PC-3 (cell line): ENCODE data around the gene ZNF831. TPM values are rescaled to one million over a fixed set of nuclear protein-coding genes. Genes with fewer than 3 reads are reported as not detected.

Experiments
- ATAC-seq: fragments of 200-7000 bp; cut with Tn5 transposase; 2 replicates; pipeline ENCODE4 v1.9.1; 2020; ENCODE audit warnings: mild to moderate bottlenecking, moderate library complexity
- BruUV-seq: library from RNA; stranded (reverse); fragments of 400-500 nt; replicated peaks from 2 replicates; lab custom pipeline; 2021; lab: Mats Ljungman, UMichigan
- CTCF ChIA-PET: fragments of 300-600 bp; sonication (Branson Sonifier 250); formaldehyde crosslinking; loops from one replicate; lab custom pipeline; 2022; ENCODE audit warnings: antibody characterized with exemption; lab: Charles Lee
- POLR2A ChIA-PET: fragments of 300-600 bp; sonication (Branson Sonifier 250); formaldehyde crosslinking; loops from one replicate; lab custom pipeline; 2022; ENCODE audit warnings: antibody characterized with exemption; ENCODE audit not compliant: unreplicated experiment; lab: Charles Lee
- DNase-seq: peaks from one replicate; pipeline ENCODE4 v3.0.0-alpha.2; 2015
- H2AFZ ChIP-seq: fragments of 300-600 bp; sonication (generic); 2 replicates; pipeline ENCODE4 v1.6.0; 2016; ENCODE audit warnings: antibody characterized with exemption, low read length
- H3F3A ChIP-seq: fragments of 300-600 bp; sonication (generic); one replicate; pipeline ENCODE4 v1.6.0; 2017; ENCODE audit warnings: antibody characterized with exemption, low read length, control low read depth, mild to moderate bottlenecking; ENCODE audit not compliant: unreplicated experiment
- H3K27ac ChIP-seq: fragments of 300-600 bp; sonication (generic); 2 replicates; pipeline ENCODE4 v1.5.1; 2016; ENCODE audit warnings: mild to moderate bottlenecking, low read length
- H3K27me3 ChIP-seq: fragments of 300-600 bp; sonication (generic); 2 replicates; pipeline ENCODE4 v1.6.1; 2016; ENCODE audit warnings: low read length, mixed read lengths
- H3K36me3 ChIP-seq: fragments of 300-600 bp; sonication (generic); 2 replicates; pipeline ENCODE4 v1.6.1; 2016; ENCODE audit warnings: low read depth, mixed run types, low read length, mixed read lengths
- H3K4me1 ChIP-seq: fragments of 300-600 bp; sonication (generic); 2 replicates; pipeline ENCODE4 v1.5.1; 2016; ENCODE audit warnings: low read length; ENCODE audit not compliant: insufficient read depth
- H3K4me2 ChIP-seq: fragments of 300-600 bp; sonication (generic); 2 replicates; pipeline ENCODE4 v1.6.0; 2016; ENCODE audit warnings: low read length
- H3K4me3 ChIP-seq: fragments of 300-600 bp; sonication (generic); 2 replicates; pipeline ENCODE4 v1.5.1; 2016; ENCODE audit warnings: mild to moderate bottlenecking, low read length, mixed read lengths
- H3K79me2 ChIP-seq: fragments of 300-600 bp; sonication (generic); 2 replicates; pipeline ENCODE4 v1.6.1; 2017; ENCODE audit warnings: low read length, mixed read lengths
- H3K9ac ChIP-seq: fragments of 300-600 bp; sonication (generic); 2 replicates; pipeline ENCODE4 v1.6.0; 2016; ENCODE audit warnings: mild to moderate bottlenecking, low read length
- H3K9me2 ChIP-seq: fragments of 300-600 bp; sonication (generic); replicated peaks from 2 replicates; pipeline ENCODE4 v1.6.1; 2016; ENCODE audit warnings: mixed run types, low read length, mixed read lengths
- H3K9me3 ChIP-seq: fragments of 300-600 bp; sonication (generic); 2 replicates; pipeline ENCODE4 v1.6.1; 2016; ENCODE audit warnings: low read length, mixed read lengths
- H4K20me1 ChIP-seq: fragments of 300-600 bp; sonication (generic); 2 replicates; pipeline ENCODE4 v1.6.1; 2016; ENCODE audit warnings: low read length, mixed read lengths
- CTCF ChIP-seq: fragments of 300-600 bp; sonication (generic); conservative IDR thresholded peaks from 2 replicates; pipeline ENCODE4 v1.5.1; 2017; ENCODE audit warnings: antibody characterized with exemption, low read depth, mild to moderate bottlenecking, low read length
- EZH2 ChIP-seq: fragments of 300-600 bp; sonication (generic); IDR thresholded peaks from one replicate; pipeline ENCODE4 v1.6.1; 2017; ENCODE audit warnings: antibody characterized with exemption, mild to moderate bottlenecking, low read length; ENCODE audit not compliant: unreplicated experiment
- EZH2phosphoT487 ChIP-seq: fragments of 300-600 bp; sonication (generic); IDR thresholded peaks from 2 replicates; pipeline ENCODE4 v1.6.1; 2018; ENCODE audit warnings: mild to moderate bottlenecking, antibody characterized with exemption, low read length, borderline replicate concordance
- intact Hi-C: fragments of 100-400 bp; cut with micrococcal nuclease; formaldehyde crosslinking; loops from 2 replicates; pipeline ENCODE4 v1.9.0; 2023
- total RNA-seq: library from RNA; depleted of rRNA; stranded (reverse); fragments of >200 nt; gene quantifications from 2 replicates; pipeline ENCODE4 v1.2.3, GENCODE V29; 2014

ZNF831 gene
- total RNA-seq, 1 experiment from 2014 or later = not detected

GRCh38 chr20:59157531-59157930, 6.1 kb upstream of the ZNF831 start:
- Histone ChIP-seq H4K20me1 (no peaks in the 10 kb centered on the region), H3K79me2 (no peaks in the 10 kb centered on the region), H3K27me3 (peaks cover 87% of the 10 kb centered on the region), H2AFZ (no peak overlapping the region), H3K27ac (no peak overlapping the region), H3K4me3 (no peak overlapping the region), H3F3A (no peaks in the 10 kb centered on the region), H3K9me2 (no peaks in the 10 kb centered on the region), H3K9ac (no peak overlapping the region), H3K36me3 (no peaks in the 10 kb centered on the region), H3K4me2 (no peak overlapping the region), H3K4me1 (no peaks in the 10 kb centered on the region), H3K9me3 (no peaks in the 10 kb centered on the region)
- intact Hi-C loops = no loop called here
- POLR2A ChIA-PET = no interaction called here
- DNase-seq = no peak
- TF ChIP-seq CTCF (no peak), EZH2phosphoT487 (no peak), EZH2 (no peak)
- CTCF ChIA-PET = no interaction called here
- no TSS peak for BruUV-seq
- ATAC-seq = no peak

GRCh38 chr20:59157961-59158541, 5.6 kb upstream of the ZNF831 start:
- ChIA-PET POLR2A (no interaction called here), CTCF (no interaction called here)
- Histone ChIP-seq H4K20me1 (no peaks in the 10 kb centered on the region), H3K4me1 (no peaks in the 10 kb centered on the region), H3K4me2 (no peak overlapping the region), H3K27ac (no peak overlapping the region), H3F3A (no peaks in the 10 kb centered on the region), H2AFZ (no peak overlapping the region), H3K9me2 (no peaks in the 10 kb centered on the region), H3K27me3 (peaks cover 82% of the 10 kb centered on the region), H3K4me3 (no peak overlapping the region), H3K36me3 (no peaks in the 10 kb centered on the region), H3K9ac (no peak overlapping the region), H3K9me3 (no peaks in the 10 kb centered on the region), H3K79me2 (no peaks in the 10 kb centered on the region)
- DNase-seq = no peak
- TF ChIP-seq EZH2 = no peak
- TF ChIP-seq CTCF = no peak
- no peak for TF ChIP-seq EZH2phosphoT487
- ATAC-seq = no peak
- no TSS peak for BruUV-seq
- intact Hi-C loops = no loop called here

GRCh38 chr20:59158673-59159072, 4.9 kb upstream of the ZNF831 start:
- Histone ChIP-seq H3K4me1 (no peaks in the 10 kb centered on the region), H3K36me3 (no peaks in the 10 kb centered on the region), H3K9me3 (no peaks in the 10 kb centered on the region), H3K27ac (no peak overlapping the region), H4K20me1 (no peaks in the 10 kb centered on the region), H3K9ac (no peak overlapping the region), H3K4me3 (no peak overlapping the region), H3K79me2 (no peaks in the 10 kb centered on the region), H3K27me3 (peaks cover 82% of the 10 kb centered on the region), H3F3A (no peaks in the 10 kb centered on the region), H2AFZ (no peak overlapping the region), H3K9me2 (no peaks in the 10 kb centered on the region), H3K4me2 (no peak overlapping the region)
- no peak for DNase-seq
- TF ChIP-seq EZH2phosphoT487 (no peak), EZH2 (no peak)
- ATAC-seq = no peak
- ChIA-PET CTCF (no interaction called here), POLR2A (no interaction called here)
- BruUV-seq = no TSS peak
- intact Hi-C loops = no loop called here
